GM12865 (cell line): Measurements from ENCODE around the gene TDRD12.
"Not testable (repeated sequence)": the region's sequence is repeated elsewhere in the genome, so short reads cannot be mapped to it uniquely, and the experiment has no call there.

Experiments
- DNase-seq: peaks from one replicate; pipeline ENCODE4 v3.0.0; 2010; ENCODE audit warnings: low read depth
- H3K4me3 ChIP-seq: 2 replicates; pipeline ENCODE4 v1.5.1; 2011; ENCODE audit warnings: mild to moderate bottlenecking, low read depth, low read length, control low read depth
- TF ChIP-seq, protein P1 (sequence below): IDR thresholded peaks from 2 replicates; pipeline ENCODE4 v1.5.1; 2011; ENCODE audit warnings: low read length, control low read depth, low read depth, inconsistent platforms; ENCODE audit not compliant: insufficient read depth; ENCODE audit errors: missing control alignments

The TDRD12 gene

GRCh38 chr19:32692727-32693061 is 26.9 kb upstream of the TDRD12 start:
- TF ChIP-seq, protein P1, sequence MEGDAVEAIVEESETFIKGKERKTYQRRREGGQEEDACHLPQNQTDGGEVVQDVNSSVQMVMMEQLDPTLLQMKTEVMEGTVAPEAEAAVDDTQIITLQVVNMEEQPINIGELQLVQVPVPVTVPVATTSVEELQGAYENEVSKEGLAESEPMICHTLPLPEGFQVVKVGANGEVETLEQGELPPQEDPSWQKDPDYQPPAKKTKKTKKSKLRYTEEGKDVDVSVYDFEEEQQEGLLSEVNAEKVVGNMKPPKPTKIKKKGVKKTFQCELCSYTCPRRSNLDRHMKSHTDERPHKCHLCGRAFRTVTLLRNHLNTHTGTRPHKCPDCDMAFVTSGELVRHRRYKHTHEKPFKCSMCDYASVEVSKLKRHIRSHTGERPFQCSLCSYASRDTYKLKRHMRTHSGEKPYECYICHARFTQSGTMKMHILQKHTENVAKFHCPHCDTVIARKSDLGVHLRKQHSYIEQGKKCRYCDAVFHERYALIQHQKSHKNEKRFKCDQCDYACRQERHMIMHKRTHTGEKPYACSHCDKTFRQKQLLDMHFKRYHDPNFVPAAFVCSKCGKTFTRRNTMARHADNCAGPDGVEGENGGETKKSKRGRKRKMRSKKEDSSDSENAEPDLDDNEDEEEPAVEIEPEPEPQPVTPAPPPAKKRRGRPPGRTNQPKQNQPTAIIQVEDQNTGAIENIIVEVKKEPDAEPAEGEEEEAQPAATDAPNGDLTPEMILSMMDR = no peak
- peak overlapping the region; percentile 97 for H3K4me3 ChIP-seq
- peak; percentile 37 for DNase-seq

DNA sequence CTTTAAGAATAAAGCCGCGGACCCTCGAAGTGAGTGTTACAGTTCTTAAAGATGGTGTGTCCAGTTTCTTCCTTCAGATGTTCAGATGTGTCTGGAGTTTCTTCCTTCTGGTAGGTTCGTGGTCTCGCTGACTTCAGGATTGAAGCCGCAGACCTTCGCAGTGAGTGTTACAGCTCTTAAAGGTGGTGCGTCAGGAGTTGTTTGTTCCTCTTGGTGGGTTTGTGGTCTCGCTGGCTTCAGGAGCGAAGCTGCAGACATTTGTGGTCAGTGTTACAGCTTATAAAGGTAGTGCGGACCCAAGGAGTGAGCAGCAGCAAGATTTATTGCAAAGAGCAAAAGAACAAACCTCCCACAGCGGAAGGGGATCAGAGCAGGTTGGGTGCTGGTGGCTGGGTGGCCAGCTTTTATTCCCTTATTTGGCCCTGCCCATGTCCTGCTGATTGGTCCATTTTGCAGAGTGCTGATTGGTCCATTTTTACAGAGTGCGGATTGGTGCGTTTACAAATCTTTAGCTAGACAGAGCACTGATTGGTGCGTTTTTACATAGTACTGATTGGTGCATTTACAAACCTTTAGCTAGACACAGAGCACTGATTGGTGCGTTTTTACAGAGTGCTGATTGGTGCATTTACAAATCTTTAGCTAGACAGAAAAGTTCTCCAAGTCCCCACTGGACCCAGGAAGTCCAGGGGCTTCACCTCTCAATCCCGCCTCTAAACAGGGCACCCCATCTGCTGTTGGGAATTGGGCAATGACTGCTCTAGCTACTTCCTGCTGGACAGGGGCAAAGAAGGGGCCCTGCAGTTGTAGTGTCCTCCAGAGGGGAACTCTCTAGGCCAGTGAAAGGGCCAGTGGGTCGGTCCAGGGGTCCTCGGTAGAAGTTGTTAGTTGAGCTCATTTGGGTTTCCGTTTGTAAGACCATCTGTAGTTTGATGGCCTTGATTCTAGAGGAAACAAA is 26.1 kb upstream of the TDRD12 start:
- peak; percentile 55 for DNase-seq
- H3K4me3 ChIP-seq = peak overlapping the region; percentile 97

DNA sequence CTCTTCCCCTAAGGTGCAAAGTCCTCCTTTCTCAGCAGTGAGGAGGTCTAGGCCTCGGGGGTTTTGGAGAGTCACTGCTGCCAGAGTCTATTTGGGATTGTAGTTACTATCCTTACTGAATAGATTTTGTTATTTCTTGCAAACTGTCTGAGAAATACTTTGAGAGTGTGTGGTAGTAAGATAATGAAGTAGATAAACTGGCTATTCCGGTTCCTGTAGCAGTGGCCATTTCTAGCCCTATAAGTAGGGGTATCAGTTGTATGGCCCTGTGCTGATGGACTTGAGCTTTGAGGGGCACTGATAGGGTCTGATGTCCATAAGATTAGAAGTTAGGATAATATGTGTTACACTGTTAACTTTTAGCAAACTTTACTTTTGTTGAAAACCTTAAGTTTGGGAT is 25.3 kb upstream of the TDRD12 start:
- H3K4me3 ChIP-seq, DNase-seq: not testable (repeated sequence)

- H3K4me3 ChIP-seq = not testable (repeated sequence)
These were observed 24.7 kb upstream of the TDRD12 start for GRCh38 chr19:32694851-32695250.

DNA sequence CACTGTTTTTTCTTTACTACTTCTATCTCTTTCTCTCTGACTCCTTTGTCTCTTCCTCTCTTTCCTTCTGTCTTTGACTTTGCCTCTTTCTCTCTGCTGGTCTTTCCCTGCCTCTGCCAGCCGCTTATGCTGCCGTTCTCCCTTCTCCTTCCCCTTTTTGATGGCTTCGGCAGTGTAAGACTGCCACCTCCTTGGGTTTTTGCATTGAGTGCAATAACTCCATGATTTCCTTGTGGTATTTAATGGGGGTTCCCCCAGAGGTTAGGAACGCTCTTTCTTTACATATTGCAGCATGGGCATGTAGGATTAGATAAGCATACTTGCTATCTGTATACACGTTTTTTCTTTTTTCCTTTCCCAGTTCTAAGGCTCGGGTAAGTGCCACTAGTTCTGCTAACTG is 24.1 kb upstream of the TDRD12 start:
- DNase-seq, H3K4me3 ChIP-seq: not testable (repeated sequence)

More at GRCh38 chr19:32694851-32695250, 24.7 kb upstream of the TDRD12 start:
- not testable (repeated sequence) for DNase-seq

DNA sequence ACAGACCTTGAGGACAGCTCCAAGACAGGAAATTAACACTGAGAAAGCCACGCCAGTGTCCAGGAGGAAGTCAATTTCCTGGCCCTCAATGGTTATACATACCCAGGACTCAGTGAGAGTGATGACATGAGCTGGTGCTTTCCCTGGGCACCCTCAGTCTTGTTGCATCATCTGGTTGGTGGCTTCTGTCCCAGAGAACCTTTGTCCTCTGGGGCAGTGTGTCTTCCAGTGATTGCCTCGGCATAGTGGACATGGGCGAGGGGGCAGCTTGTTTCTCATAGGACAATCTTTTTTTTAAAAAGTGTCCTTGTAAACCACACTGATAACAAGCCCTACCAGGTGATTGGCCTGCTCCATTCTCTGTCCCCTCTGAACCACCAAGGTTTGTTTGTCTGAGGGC is 22.8 kb upstream of the TDRD12 start:
- not testable (repeated sequence) for DNase-seq, H3K4me3 ChIP-seq

GRCh38 chr19:32700129-32700528 is 19.4 kb upstream of the TDRD12 start:
- DNase-seq, H3K4me3 ChIP-seq: not testable (repeated sequence)

GRCh38 chr19:32702010-32702409 is 17.6 kb upstream of the TDRD12 start:
- H3K4me3 ChIP-seq = no peak overlapping the region
- TF ChIP-seq, protein P1 = no peak
- DNase-seq = no peak

DNA sequence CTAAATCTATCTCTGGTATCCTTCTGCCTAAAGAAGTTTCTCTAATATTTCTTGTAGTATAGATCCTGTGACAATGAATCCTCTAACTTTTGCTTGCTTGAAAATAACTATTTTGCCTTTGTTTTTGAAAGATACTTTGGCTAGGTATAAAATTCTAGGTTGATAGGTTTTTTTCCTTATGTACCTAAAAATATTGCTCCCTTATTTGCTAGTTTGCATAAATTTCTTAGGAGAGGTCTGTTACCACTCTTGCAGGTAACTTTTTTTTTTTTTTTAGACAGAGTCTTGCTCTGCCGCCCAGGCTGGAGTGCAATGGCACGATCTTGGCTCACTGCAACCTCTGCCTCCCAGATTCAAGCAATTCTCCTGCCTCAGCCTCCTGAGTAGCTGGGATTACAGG is 15.6 kb upstream of the TDRD12 start:
- H3K4me3 ChIP-seq = not testable (repeated sequence)

DNA sequence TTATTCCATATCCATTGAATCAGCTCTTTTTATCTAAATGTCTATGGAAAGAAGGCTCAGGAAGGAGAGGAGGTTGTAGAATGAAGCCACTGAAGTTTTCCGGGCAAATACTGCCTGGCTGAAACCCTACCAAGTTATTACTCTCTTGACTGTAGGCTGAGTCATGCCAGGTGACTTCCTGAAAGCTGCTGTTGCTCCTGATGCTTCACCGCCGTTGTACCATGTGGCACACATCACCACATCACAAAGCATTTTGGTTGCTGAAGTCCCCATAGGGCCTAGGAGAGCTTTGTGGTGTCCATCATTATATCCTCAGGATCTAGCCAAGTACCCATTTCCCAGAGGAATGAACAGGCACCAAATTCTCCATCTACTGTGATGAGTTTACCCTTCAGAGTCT is 11.1 kb upstream of the TDRD12 start:
- H3K4me3 ChIP-seq = no peak overlapping the region
- TF ChIP-seq, protein P1 = no peak
- no peak for DNase-seq

More for the DNA sequence above, 15.6 kb upstream of the TDRD12 start:
- DNase-seq = not testable (repeated sequence)

GRCh38 chr19:32709032-32709431 is 10.5 kb upstream of the TDRD12 start:
- TF ChIP-seq, protein P1 = no peak

More at GRCh38 chr19:32709032-32709431, 10.5 kb upstream of the TDRD12 start:
- no peak overlapping the region for H3K4me3 ChIP-seq
- no peak for DNase-seq
